ENCODE results near the gene PPM1H. TPM values are rescaled to one million over a fixed set of nuclear protein-coding genes. Genes with fewer than 3 reads are reported as not detected.

Gene PPM1H
- total and polyA plus RNA-seq, 2 donors (not counting 1 experiment from before 2014, with no cell fraction given), result 0.01 TPM; not detected in 1

DNA sequence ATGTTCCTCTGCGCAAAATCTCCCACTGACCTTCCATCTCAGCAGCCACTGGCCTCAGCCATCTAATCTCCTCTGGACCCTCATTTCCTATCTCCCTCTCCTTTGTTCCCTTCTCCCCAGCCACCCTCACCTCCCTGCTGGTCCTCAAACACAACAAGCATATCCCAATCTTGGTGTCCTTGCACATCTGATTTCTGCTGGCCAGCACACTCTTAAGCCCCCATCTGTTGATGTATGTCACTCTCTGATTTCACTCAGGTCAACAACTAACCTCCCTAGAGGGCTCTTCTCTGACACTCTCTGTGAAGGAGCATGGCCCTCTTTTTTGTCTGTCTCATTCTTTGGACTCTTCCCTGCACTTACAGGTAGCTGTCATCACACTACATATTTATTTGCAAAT lies 25.6 kb downstream of the PPM1H start:
- H3K4me2 ChIP-seq (replicated peaks; ENCODE audit: low read depth, low read length, poor library complexity, severe bottlenecking), result no peak overlapping the region
- Mint-ChIP-seq H3K27ac (no peak overlapping the region), H3K9me3 (ENCODE audit: insufficient read depth) (no peaks in the 10 kb centered on the region), H3K27me3 (peaks cover 17% of the 10 kb centered on the region), H3K4me3 (no peak overlapping the region), H3K4me1 (no peaks in the 10 kb centered on the region)
- intact Hi-C loops (cut with micrococcal nuclease), result no loop called here
- no peaks in the 10 kb centered on the region for H3K27me3 ChIP-seq (replicated peaks in 1 of 4; ENCODE audit: control extremely low read depth in 1 of 4, control insufficient read depth in 3 of 4, insufficient read depth in 4 of 4, low read length in 3 of 4)
- DNase-seq (no peak), ATAC-seq (ENCODE audit: low read depth) (no peak)
- POLR2A ChIA-PET, result no interaction called here
- H3K9ac ChIP-seq (ENCODE audit: low read length), result no peak overlapping the region
- no peak overlapping the region for H2AFZ ChIP-seq (ENCODE audit: insufficient read depth, low read depth, low read length, poor library complexity, severe bottlenecking)
- H3K79me2 ChIP-seq (ENCODE audit: control insufficient read depth, insufficient read depth, low read length), result no peaks in the 10 kb centered on the region
- no peak overlapping the region for H3K4me3 ChIP-seq (ENCODE audit: control extremely low read depth in 1 of 5, extremely low read depth in 1 of 5, insufficient read depth in 1 of 5, low read depth in 2 of 5, low read length in 4 of 5)
- TF ChIP-seq, protein P1, sequence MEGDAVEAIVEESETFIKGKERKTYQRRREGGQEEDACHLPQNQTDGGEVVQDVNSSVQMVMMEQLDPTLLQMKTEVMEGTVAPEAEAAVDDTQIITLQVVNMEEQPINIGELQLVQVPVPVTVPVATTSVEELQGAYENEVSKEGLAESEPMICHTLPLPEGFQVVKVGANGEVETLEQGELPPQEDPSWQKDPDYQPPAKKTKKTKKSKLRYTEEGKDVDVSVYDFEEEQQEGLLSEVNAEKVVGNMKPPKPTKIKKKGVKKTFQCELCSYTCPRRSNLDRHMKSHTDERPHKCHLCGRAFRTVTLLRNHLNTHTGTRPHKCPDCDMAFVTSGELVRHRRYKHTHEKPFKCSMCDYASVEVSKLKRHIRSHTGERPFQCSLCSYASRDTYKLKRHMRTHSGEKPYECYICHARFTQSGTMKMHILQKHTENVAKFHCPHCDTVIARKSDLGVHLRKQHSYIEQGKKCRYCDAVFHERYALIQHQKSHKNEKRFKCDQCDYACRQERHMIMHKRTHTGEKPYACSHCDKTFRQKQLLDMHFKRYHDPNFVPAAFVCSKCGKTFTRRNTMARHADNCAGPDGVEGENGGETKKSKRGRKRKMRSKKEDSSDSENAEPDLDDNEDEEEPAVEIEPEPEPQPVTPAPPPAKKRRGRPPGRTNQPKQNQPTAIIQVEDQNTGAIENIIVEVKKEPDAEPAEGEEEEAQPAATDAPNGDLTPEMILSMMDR (IDR thresholded peaks at IDR 0.05), result no peak
- no peak for TF ChIP-seq EZH2 (IDR thresholded peaks at IDR 0.05; ENCODE audit: borderline replicate concordance, insufficient read depth, low read depth, low read length, poor library complexity, severe bottlenecking)
- no peak overlapping the region for H3K27ac ChIP-seq (ENCODE audit: low read length in 2 of 2)
- H3K36me3 ChIP-seq (replicated peaks in 1 of 2; ENCODE audit: control extremely low read depth in 1 of 2, control insufficient read depth in 1 of 2, extremely low read depth in 1 of 2, insufficient read depth in 2 of 2, low read length in 1 of 2), result no peaks in the 10 kb centered on the region
- H3K4me1 ChIP-seq (ENCODE audit: control insufficient read depth in 2 of 2, insufficient read depth in 2 of 2, low read length in 2 of 2), result no peaks in the 10 kb centered on the region
- no peaks in the 10 kb centered on the region for H3K9me3 ChIP-seq (ENCODE audit: control extremely low read depth in 1 of 3, control insufficient read depth in 2 of 3, insufficient read depth in 1 of 3, low read length in 2 of 3)
- CTCF ChIA-PET, result no interaction called here
- 95% methylated on average over 1 of the region's 1 CpG for WGBS (ENCODE audit: insufficient coverage)
- H4K20me1 ChIP-seq (ENCODE audit: control insufficient read depth, insufficient read depth, low read length, poor library complexity, severe bottlenecking), result no peaks in the 10 kb centered on the region

DNA sequence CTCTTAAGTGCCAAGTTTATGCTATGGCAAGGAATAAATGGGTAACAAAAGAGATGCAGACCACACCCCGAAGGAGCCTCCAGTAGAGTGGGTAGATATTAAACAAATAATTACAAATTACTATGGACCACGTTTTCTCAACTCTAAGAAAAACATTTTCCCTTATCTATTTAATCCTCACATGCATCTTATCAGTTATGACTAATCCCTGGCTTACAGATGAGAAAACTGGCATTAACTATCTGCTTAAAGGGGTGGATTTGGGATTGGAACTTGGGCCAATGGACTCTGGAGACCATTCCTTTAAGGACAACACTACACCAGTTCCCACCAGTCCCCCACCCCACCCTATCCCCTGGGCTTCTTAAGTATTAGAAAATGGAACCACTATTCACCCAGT lies 26.3 kb downstream of the PPM1H start:
- TF ChIP-seq, protein P1 (IDR thresholded peaks at IDR 0.05), result no peak
- TF ChIP-seq EZH2 (IDR thresholded peaks at IDR 0.05; ENCODE audit: borderline replicate concordance, insufficient read depth, low read depth, low read length, poor library complexity, severe bottlenecking), result no peak
- H3K27ac ChIP-seq (ENCODE audit: low read length in 2 of 2), result no peak overlapping the region
- ATAC-seq (ENCODE audit: low read depth), result no peak
- H4K20me1 ChIP-seq (ENCODE audit: control insufficient read depth, insufficient read depth, low read length, poor library complexity, severe bottlenecking), result no peaks in the 10 kb centered on the region
- ChIA-PET POLR2A (no interaction called here), CTCF (no interaction called here)
- Mint-ChIP-seq H3K9me3 (ENCODE audit: insufficient read depth) (no peaks in the 10 kb centered on the region), H3K27me3 (peaks cover 14% of the 10 kb centered on the region), H3K27ac (no peak overlapping the region), H3K4me1 (no peaks in the 10 kb centered on the region), H3K4me3 (no peak overlapping the region)
- H3K79me2 ChIP-seq (ENCODE audit: control insufficient read depth, insufficient read depth, low read length), result no peaks in the 10 kb centered on the region
- no peaks in the 10 kb centered on the region for H3K9me3 ChIP-seq (ENCODE audit: control extremely low read depth in 1 of 3, control insufficient read depth in 2 of 3, insufficient read depth in 1 of 3, low read length in 2 of 3)
- intact Hi-C loops (cut with micrococcal nuclease), result no loop called here
- H3K27me3 ChIP-seq (replicated peaks in 1 of 4; ENCODE audit: control extremely low read depth in 1 of 4, control insufficient read depth in 3 of 4, insufficient read depth in 4 of 4, low read length in 3 of 4), result no peaks in the 10 kb centered on the region
- H3K4me1 ChIP-seq (ENCODE audit: control insufficient read depth in 2 of 2, insufficient read depth in 2 of 2, low read length in 2 of 2), result no peaks in the 10 kb centered on the region
- DNase-seq, result no peak
- H3K36me3 ChIP-seq (replicated peaks in 1 of 2; ENCODE audit: control extremely low read depth in 1 of 2, control insufficient read depth in 1 of 2, extremely low read depth in 1 of 2, insufficient read depth in 2 of 2, low read length in 1 of 2), result no peaks in the 10 kb centered on the region
- no peak overlapping the region for H3K4me2 ChIP-seq (replicated peaks; ENCODE audit: low read depth, low read length, poor library complexity, severe bottlenecking)
- H3K9ac ChIP-seq (ENCODE audit: low read length), result no peak overlapping the region
- no peak overlapping the region for H3K4me3 ChIP-seq (ENCODE audit: control extremely low read depth in 1 of 5, extremely low read depth in 1 of 5, insufficient read depth in 1 of 5, low read depth in 2 of 5, low read length in 4 of 5)
- WGBS (ENCODE audit: insufficient coverage), result no CpG with 5 or more reads among the region's 2 CpGs
- H2AFZ ChIP-seq (ENCODE audit: insufficient read depth, low read depth, low read length, poor library complexity, severe bottlenecking), result no peak overlapping the region

Measured in B cell (primary cell).